Esophagus (tissue), 2 donors: ENCODE results near the gene LIN52. TPM values are rescaled to one million over a fixed set of nuclear protein-coding genes. Genes with fewer than 3 reads are reported as not detected.
A peak's percentile ranks its signal among the peaks of the same experiment; 100 is the strongest.

Experiments used
- H3K27ac ChIP-seq, 2 donors: one replicate each; pipeline ENCODE4 v1.5.1; 2013; ENCODE audit warnings: low read depth in 2 of 2, mild to moderate bottlenecking in 2 of 2, inconsistent platforms in 1 of 2, low read length in 1 of 2, moderate library complexity in 1 of 2
- H3K27me3 ChIP-seq, 2 donors: one replicate each; pipeline ENCODE4 v1.6.1; 2013; ENCODE audit warnings: low read length in 2 of 2, control low read depth in 1 of 2, mild to moderate bottlenecking in 1 of 2; ENCODE audit not compliant: insufficient read depth in 2 of 2, control insufficient read depth in 1 of 2
- H3K36me3 ChIP-seq, 2 donors: one replicate each; pipeline ENCODE4 v1.6.1; 2013; ENCODE audit warnings: low read length in 1 of 2; ENCODE audit not compliant: control insufficient read depth in 2 of 2, insufficient read depth in 2 of 2
- H3K4me1 ChIP-seq, 2 donors: one replicate each; pipeline ENCODE4 v1.6.1; 2013; ENCODE audit warnings: low read length in 1 of 2; ENCODE audit not compliant: control insufficient read depth in 2 of 2, insufficient read depth in 2 of 2
- H3K4me3 ChIP-seq, 2 donors: one replicate each; pipeline ENCODE4 v1.5.1; 2013; ENCODE audit warnings: low read length in 2 of 2, mild to moderate bottlenecking in 2 of 2, low read depth in 1 of 2, moderate library complexity in 1 of 2
- H3K9me3 ChIP-seq, 2 donors: one replicate each; pipeline ENCODE4 v1.6.1; 2013; ENCODE audit warnings: mild to moderate bottlenecking in 2 of 2, low read depth in 1 of 2, low read length in 1 of 2, moderate library complexity in 1 of 2; ENCODE audit not compliant: control insufficient read depth in 2 of 2, insufficient read depth in 1 of 2
- WGBS, 2 donors: extraction: QIAGEN DNeasy Blood & Tissue Kit; methylation state at CpG; one replicate each; pipeline ENCODE4 v1.1.7; 2013; 5-methylcytosine and 5-hydroxymethylcytosine counted together
- polyA plus RNA-seq, 2 donors: library from polyadenylated mRNA; stranded (reverse); fragments of 200-250 nt; gene quantifications; one replicate each; pipeline ENCODE4 v1.2.3, GENCODE V29; 2013
- donor health status: healthy with polysubstance abuse.
- donor health status: Bipolar disorder and iron deficiency.

Gene LIN52
- polyA plus RNA-seq, 2 donors: 2.8 to 3.0 TPM

GRCh38 chr14:74218462-74218861 lies 133.7 kb downstream of the LIN52 start:
- Histone ChIP-seq H3K4me1 (no peaks in the 10 kb centered on the region), H3K27me3 (peaks cover 0 to 2% of the 10 kb centered on the region in 2 donors), H3K4me3 (no peak overlapping the region), H3K9me3 (no peaks in the 10 kb centered on the region), H3K36me3 (no peaks in the 10 kb centered on the region), H3K27ac (no peak overlapping the region)
- 53 to 58% methylated on average over 4 of the region's 4 CpGs for WGBS, 2 donors

GRCh38 chr14:74219277-74220205 lies 134.8 kb downstream of the LIN52 start:
- H3K4me3 ChIP-seq: no peak overlapping the region
- no peak overlapping the region for H3K27ac ChIP-seq
- H3K9me3 ChIP-seq: no peaks in the 10 kb centered on the region
- H3K27me3 ChIP-seq: peaks cover 0 to 2% of the 10 kb centered on the region in 2 donors
- 66 to 67% methylated on average over 13 of the region's 13 CpGs for WGBS, 2 donors
- no peaks in the 10 kb centered on the region for H3K36me3 ChIP-seq
- H3K4me1 ChIP-seq: no peaks in the 10 kb centered on the region

- Histone ChIP-seq H3K9me3 (no peaks in the 10 kb centered on the region), H3K4me1 (no peaks in the 10 kb centered on the region), H3K27ac (no peak overlapping the region), H3K4me3 (no peak overlapping the region), H3K36me3 (no peaks in the 10 kb centered on the region), H3K27me3 (peaks cover 0 to 2% of the 10 kb centered on the region in 2 donors)
- whole genome bisulfite sequencing, 2 donors: 86 to 87% methylated on average over 6 of the region's 6 CpGs
These were observed 136.2 kb downstream of the LIN52 start for GRCh38 chr14:74220991-74221390.

- Histone ChIP-seq H3K27me3 (peaks cover 0 to 2% of the 10 kb centered on the region in 2 donors), H3K9me3 (no peaks in the 10 kb centered on the region), H3K36me3 (no peaks in the 10 kb centered on the region), H3K4me3 (no peak overlapping the region), H3K27ac (no peak overlapping the region), H3K4me1 (no peaks in the 10 kb centered on the region)
- WGBS, 2 donors: 86 to 94% methylated on average over 7 of the region's 7 CpGs
These were observed 137.0 kb downstream of the LIN52 start for GRCh38 chr14:74221741-74222140.

GRCh38 chr14:74223016-74223415 lies 138.3 kb downstream of the LIN52 start:
- Histone ChIP-seq H3K27ac (no peak overlapping the region), H3K36me3 (no peaks in the 10 kb centered on the region), H3K4me1 (no peaks in the 10 kb centered on the region), H3K27me3 (peaks cover 0 to 2% of the 10 kb centered on the region in 2 donors), H3K9me3 (no peaks in the 10 kb centered on the region), H3K4me3 (no peak overlapping the region)
- 74 to 75% methylated on average over 6 of the region's 6 CpGs for WGBS, 2 donors

GRCh38 chr14:74231784-74232183 lies 147.0 kb downstream of the LIN52 start:
- Histone ChIP-seq H3K4me3 (no peak overlapping the region), H3K36me3 (no peaks in the 10 kb centered on the region), H3K9me3 (peaks cover 0 to 4% of the 10 kb centered on the region in 2 donors), H3K27ac (no peak overlapping the region), H3K4me1 (no peaks in the 10 kb centered on the region), H3K27me3 (no peaks in the 10 kb centered on the region)
- 83 to 88% methylated on average over 8 of the region's 8 CpGs for WGBS, 2 donors

- Histone ChIP-seq H3K4me3 (no peak overlapping the region), H3K4me1 (peaks cover 0 to 1% of the 10 kb centered on the region in 2 donors), H3K36me3 (no peaks in the 10 kb centered on the region), H3K27ac (no peak overlapping the region), H3K9me3 (peaks cover 0 to 6% of the 10 kb centered on the region in 2 donors), H3K27me3 (peaks cover 0 to 12% of the 10 kb centered on the region in 2 donors)
- 43 to 57% methylated on average over 4 of the region's 4 CpGs for WGBS, 2 donors
These were observed 150.3 kb downstream of the LIN52 start for GRCh38 chr14:74235017-74235416.

- Histone ChIP-seq H3K27me3 (peaks cover 0 to 28% of the 10 kb centered on the region in 2 donors), H3K36me3 (no peaks in the 10 kb centered on the region), H3K9me3 (peaks cover 0 to 2% of the 10 kb centered on the region in 2 donors), H3K27ac (no peak overlapping the region), H3K4me1 (peaks cover 11 to 16% of the 10 kb centered on the region in 2 donors), H3K4me3 (no peak overlapping the region)
- 74 to 80% methylated on average over 4 of the region's 4 CpGs for WGBS, 2 donors
These were observed 152.7 kb downstream of the LIN52 start for GRCh38 chr14:74237441-74237840.

- Histone ChIP-seq H3K36me3 (no peaks in the 10 kb centered on the region), H3K27ac (no peak within 1 kb of the TSS), H3K9me3 (peaks cover 0 to 2% of the 10 kb centered on the region in 2 donors), H3K4me3 (peak within 1 kb of the TSS in 1 of 2 donors; percentile 8), H3K4me1 (peaks cover 11 to 16% of the 10 kb centered on the region in 2 donors), H3K27me3 (peaks cover 8 to 41% of the 10 kb centered on the region in 2 donors)
- 12 to 13% methylated on average over 29 to 40 of the region's 40 CpGs for WGBS, 2 donors
These were observed 154.5 kb downstream of the LIN52 start, which contains the start of gene VSX2 for GRCh38 chr14:74238974-74239847. VSX2 (plus strand) TSS chr14:74239449; CDS start chr14:74239562, 113 bp downstream.
